HG03108 (cell line): ENCODE measurements around the gene ZNF573.
A peak's percentile ranks its signal among the peaks of the same experiment; 100 is the strongest.
"Not testable (repeated sequence)": the region's sequence is repeated elsewhere in the genome, so short reads cannot be mapped to it uniquely, and the experiment has no call there.

Source experiments
- ATAC-seq: cut with Tn5 transposase; IDR thresholded peaks from one replicate; pipeline ENCODE4 v1.9.1; 2021; ENCODE audit warnings: moderate library complexity; ENCODE audit not compliant: unreplicated experiment

Gene ZNF573

GRCh38 chr19:37779127-37780005 is at the start of gene ZNF573:
ZNF573 (minus strand) TSS chr19:37779586; CDS start chr19:37773729, 5,857 bp downstream.
- peak; percentile 80 for ATAC-seq

- ATAC-seq = no peak
These were observed 38.0 kb upstream of the ZNF573 start for GRCh38 chr19:37817180-37817981.

- not testable (repeated sequence) for ATAC-seq
These were observed 36.2 kb upstream of the ZNF573 start for GRCh38 chr19:37815611-37816010.

- no peak for ATAC-seq
These were observed 34.0 kb upstream of the ZNF573 start for GRCh38 chr19:37813340-37813739.

- ATAC-seq = no peak
These were observed 30.0 kb upstream of the ZNF573 start for GRCh38 chr19:37809366-37809765.

- no peak for ATAC-seq
These were observed 24.0 kb upstream of the ZNF573 start for GRCh38 chr19:37803249-37803840.

GRCh38 chr19:37790244-37790925 is 11.0 kb upstream of the ZNF573 start:
- ATAC-seq = no peak

GRCh38 chr19:37778613-37779126 is 716 bp downstream of the ZNF573 start:
- no peak for ATAC-seq

GRCh38 chr19:37770985-37771384 is 8.4 kb downstream of the ZNF573 start:
- no peak for ATAC-seq

- ATAC-seq = no peak
These were observed 15.9 kb downstream of the ZNF573 start for GRCh38 chr19:37763488-37763887.

GRCh38 chr19:37757683-37758082 is 21.7 kb downstream of the ZNF573 start:
- not testable (repeated sequence) for ATAC-seq

- no peak for ATAC-seq
These were observed 41.0 kb downstream of the ZNF573 start for GRCh38 chr19:37738371-37738770.

GRCh38 chr19:37725181-37725580 is 54.2 kb downstream of the ZNF573 start:
- no peak for ATAC-seq

- ATAC-seq = no peak
These were observed 59.5 kb downstream of the ZNF573 start for GRCh38 chr19:37719927-37720265.

- ATAC-seq = peak; percentile 89
These were observed 60.1 kb downstream of the ZNF573 start, which contains the start of gene ZNF607 for GRCh38 chr19:37719111-37719926. ZNF607 (minus strand) TSS chr19:37719761; CDS start chr19:37711618, 8,143 bp downstream.

GRCh38 chr19:37718304-37718703 is 61.1 kb downstream of the ZNF573 start:
- no peak for ATAC-seq

- no peak for ATAC-seq
These were observed 63.2 kb downstream of the ZNF573 start for GRCh38 chr19:37716140-37716539.

- no peak for ATAC-seq
These were observed 73.3 kb downstream of the ZNF573 start for GRCh38 chr19:37706052-37706605.

GRCh38 chr19:37699057-37699456 is 80.3 kb downstream of the ZNF573 start:
- ATAC-seq = no peak
